HEK293 (cell line): ENCODE results near the gene DNAJB2.

Experiments used
- HOXA7 ChIP-seq: sonication (generic); formaldehyde crosslinking; IDR thresholded peaks from 2 replicates; pipeline ENCODE4 v1.8.1; 2022; ENCODE audit warnings: missing genetic modification reagents, borderline replicate concordance
- INSM2 ChIP-seq: fragments of 450-650 bp; formaldehyde crosslinking; IDR thresholded peaks from 2 replicates; pipeline ENCODE4 v1.5.1; 2016; ENCODE audit warnings: missing biosample characterization, missing genetic modification characterization
- MEIS1 ChIP-seq: sonication (generic); formaldehyde crosslinking; IDR thresholded peaks from 2 replicates; pipeline ENCODE4 v1.8.1; 2022; ENCODE audit warnings: missing genetic modification reagents, mild to moderate bottlenecking, borderline replicate concordance
- OSR2 ChIP-seq: fragments of 450-650 bp; formaldehyde crosslinking; IDR thresholded peaks from 2 replicates; pipeline ENCODE4 v1.5.1; 2016; ENCODE audit warnings: missing biosample characterization, missing genetic modification characterization
- PBX3 ChIP-seq: sonication (generic); formaldehyde crosslinking; IDR thresholded peaks from 2 replicates; pipeline ENCODE4 v1.8.1; 2022; ENCODE audit warnings: mild to moderate bottlenecking, moderate library complexity, missing genetic modification reagents
- YY2 ChIP-seq: fragments of 450-650 bp; formaldehyde crosslinking; IDR thresholded peaks from 2 replicates; pipeline ENCODE4 v1.5.1; 2016; ENCODE audit warnings: missing biosample characterization, missing genetic modification characterization
- ZBTB11 ChIP-seq: fragments of 450-650 bp; formaldehyde crosslinking; conservative IDR thresholded peaks from 2 replicates; pipeline ENCODE4 v1.5.1; 2016; ENCODE audit warnings: low read depth, missing biosample characterization, missing genetic modification characterization
- ZBTB17 ChIP-seq: fragments of 450-650 bp; formaldehyde crosslinking; IDR thresholded peaks from 2 replicates; pipeline ENCODE4 v1.5.1; 2016; ENCODE audit warnings: missing biosample characterization, missing genetic modification characterization
- ZFHX2 ChIP-seq: fragments of 450-650 bp; formaldehyde crosslinking; conservative IDR thresholded peaks from 2 replicates; pipeline ENCODE4 v1.5.1; 2016; ENCODE audit warnings: missing biosample characterization, missing genetic modification characterization
- ZIC2 ChIP-seq: fragments of 450-650 bp; formaldehyde crosslinking; IDR thresholded peaks from 2 replicates; pipeline ENCODE4 v1.5.1; 2016; ENCODE audit warnings: missing biosample characterization, missing genetic modification characterization
- ZNF133 ChIP-seq: fragments of 450-650 bp; formaldehyde crosslinking; IDR thresholded peaks from 2 replicates; pipeline ENCODE4 v1.5.1; 2016; ENCODE audit warnings: missing biosample characterization, missing genetic modification characterization
- ZNF19 ChIP-seq: fragments of 450-650 bp; formaldehyde crosslinking; IDR thresholded peaks from 2 replicates; pipeline ENCODE4; 2016; ENCODE audit warnings: missing biosample characterization, missing genetic modification characterization, low read depth
- ZNF311 ChIP-seq: fragments of 450-650 bp; formaldehyde crosslinking; IDR thresholded peaks from 2 replicates; pipeline ENCODE4 v1.5.1; 2017; ENCODE audit warnings: missing biosample characterization, missing genetic modification characterization, borderline replicate concordance
- ZNF366 ChIP-seq: fragments of 450-650 bp; formaldehyde crosslinking; conservative IDR thresholded peaks from 2 replicates; pipeline ENCODE4 v1.5.1; 2016; ENCODE audit warnings: missing biosample characterization, missing genetic modification characterization
- ZNF391 ChIP-seq: fragments of 450-650 bp; formaldehyde crosslinking; IDR thresholded peaks from 2 replicates; pipeline ENCODE4 v1.5.1; 2016; ENCODE audit warnings: low read depth, missing biosample characterization, missing genetic modification characterization, borderline replicate concordance
- ZNF398 ChIP-seq: fragments of 450-650 bp; formaldehyde crosslinking; IDR thresholded peaks from 2 replicates; pipeline ENCODE4 v1.5.1; 2017; ENCODE audit warnings: missing biosample characterization, missing genetic modification characterization
- ZNF518A ChIP-seq: fragments of 450-650 bp; formaldehyde crosslinking; conservative IDR thresholded peaks from 2 replicates; pipeline ENCODE4 v1.5.1; 2016; ENCODE audit warnings: low read depth, missing biosample characterization, missing genetic modification characterization
- ZNF580 ChIP-seq: fragments of 450-650 bp; formaldehyde crosslinking; IDR thresholded peaks from 2 replicates; pipeline ENCODE4 v1.5.1; 2016; ENCODE audit warnings: missing biosample characterization, missing genetic modification characterization
- ZNF624 ChIP-seq: fragments of 450-650 bp; formaldehyde crosslinking; IDR thresholded peaks from 2 replicates; pipeline ENCODE4 v1.5.1; 2017; ENCODE audit warnings: missing biosample characterization, missing genetic modification characterization
- ZNF658 ChIP-seq: fragments of 450-650 bp; formaldehyde crosslinking; IDR thresholded peaks from 2 replicates; pipeline ENCODE4; 2016; ENCODE audit warnings: missing biosample characterization, missing genetic modification characterization
- ZNF704 ChIP-seq: fragments of 450-650 bp; formaldehyde crosslinking; IDR thresholded peaks from 2 replicates; pipeline ENCODE4 v1.5.1; 2016; ENCODE audit warnings: missing biosample characterization, missing genetic modification characterization
- ZNF791 ChIP-seq: fragments of 450-650 bp; formaldehyde crosslinking; IDR thresholded peaks from 2 replicates; pipeline ENCODE4 v1.5.1; 2016; ENCODE audit warnings: missing biosample characterization, missing genetic modification characterization
- ZNF792 ChIP-seq: fragments of 450-650 bp; formaldehyde crosslinking; IDR thresholded peaks from 2 replicates; pipeline ENCODE4 v1.5.1; 2016; ENCODE audit warnings: missing biosample characterization, missing genetic modification characterization
- ZNF830 ChIP-seq: fragments of 450-650 bp; IDR thresholded peaks from 2 replicates; pipeline ENCODE4 v1.5.0; 2018; ENCODE audit warnings: missing biosample characterization, missing genetic modification characterization, low read depth, mild to moderate bottlenecking, moderate library complexity
- ZNF843 ChIP-seq: fragments of 450-650 bp; formaldehyde crosslinking; IDR thresholded peaks from 2 replicates; pipeline ENCODE4 v1.5.1; 2016; ENCODE audit warnings: missing biosample characterization, missing genetic modification characterization

DNAJB2 gene

GRCh38 chr2:219245148-219245898 lies 33.8 kb upstream of the DNAJB2 start, which contains the start of the genes GLB1L and STK16 (continued):
- TF ChIP-seq ZBTB11 (tag by site-specific recombination) = peak; percentile 92
- no peak for TF ChIP-seq ZNF658 (tag by site-specific recombination)
- TF ChIP-seq ZNF624 (tag by site-specific recombination) = no peak
- TF ChIP-seq ZNF391 = no peak
- TF ChIP-seq ZNF19 = no peak
- no peak for TF ChIP-seq ZIC2 (tag by site-specific recombination)
- TF ChIP-seq ZNF843 (tag by site-specific recombination) = peak; percentile 23; the same call in 1 of the 2 replicates
- peak; percentile 49; the same call in 1 of the 2 replicates for TF ChIP-seq ZNF518A (tag by site-specific recombination)
- TF ChIP-seq ZFHX2 (tag by site-specific recombination) = no peak
- peak; percentile 89 for TF ChIP-seq ZNF580
- TF ChIP-seq ZNF791 (tag by site-specific recombination) = no peak
- no peak for TF ChIP-seq ZNF133 (tag by site-specific recombination)
- TF ChIP-seq ZNF398 = peak; percentile 58
- no peak for TF ChIP-seq ZNF704
- peak; percentile 33; the same call in 1 of the 2 replicates for TF ChIP-seq INSM2 (tag by site-specific recombination)
- TF ChIP-seq ZBTB17 = peak; percentile 99
- no peak for TF ChIP-seq ZNF366 (tag by site-specific recombination)
- no peak for TF ChIP-seq OSR2 (tag by site-specific recombination)
- TF ChIP-seq PBX3 (CRISPR knock-in tag) = peak; percentile 86
- no peak for TF ChIP-seq ZNF830 (tag by site-specific recombination)
- no peak for TF ChIP-seq HOXA7 (CRISPR knock-in tag)
- no peak for TF ChIP-seq ZNF792
- no peak for TF ChIP-seq ZNF311 (tag by site-specific recombination)
- no peak for TF ChIP-seq MEIS1 (CRISPR knock-in tag)
- TF ChIP-seq YY2 = no peak
